Vagina (tissue), 2 donors: ENCODE results near the gene MTA2.

Experiments used
- POLR2A ChIP-seq, 2 donors: fragments of 450-650 bp; IDR thresholded peaks; one replicate each; pipeline ENCODE4 v1.6.1; 2017; ENCODE audit warnings: antibody characterized with exemption in 2 of 2, mild to moderate bottlenecking in 2 of 2, moderate library complexity in 2 of 2
- POLR2AphosphoS5 ChIP-seq, 2 donors: sonication (generic); formaldehyde crosslinking; IDR thresholded peaks; one replicate each; pipeline ENCODE4 v1.9.0; 2017; ENCODE audit warnings: antibody characterized with exemption in 2 of 2, mild to moderate bottlenecking in 2 of 2, low read depth in 1 of 2; ENCODE audit not compliant: insufficient read depth in 1 of 2
- TF ChIP-seq, protein P1 (sequence below), 3 experiments: fragments of 450-650 bp in 2 of 3; fragments of 200-600 bp in 1 of 3; sonication (generic) in 1 of 3; IDR thresholded peaks; one replicate each; pipeline ENCODE4 v1.5.1; 2017 to 2019; ENCODE audit warnings: antibody characterized with exemption in 3 of 3, mild to moderate bottlenecking in 2 of 3, moderate library complexity in 2 of 3

DNA sequence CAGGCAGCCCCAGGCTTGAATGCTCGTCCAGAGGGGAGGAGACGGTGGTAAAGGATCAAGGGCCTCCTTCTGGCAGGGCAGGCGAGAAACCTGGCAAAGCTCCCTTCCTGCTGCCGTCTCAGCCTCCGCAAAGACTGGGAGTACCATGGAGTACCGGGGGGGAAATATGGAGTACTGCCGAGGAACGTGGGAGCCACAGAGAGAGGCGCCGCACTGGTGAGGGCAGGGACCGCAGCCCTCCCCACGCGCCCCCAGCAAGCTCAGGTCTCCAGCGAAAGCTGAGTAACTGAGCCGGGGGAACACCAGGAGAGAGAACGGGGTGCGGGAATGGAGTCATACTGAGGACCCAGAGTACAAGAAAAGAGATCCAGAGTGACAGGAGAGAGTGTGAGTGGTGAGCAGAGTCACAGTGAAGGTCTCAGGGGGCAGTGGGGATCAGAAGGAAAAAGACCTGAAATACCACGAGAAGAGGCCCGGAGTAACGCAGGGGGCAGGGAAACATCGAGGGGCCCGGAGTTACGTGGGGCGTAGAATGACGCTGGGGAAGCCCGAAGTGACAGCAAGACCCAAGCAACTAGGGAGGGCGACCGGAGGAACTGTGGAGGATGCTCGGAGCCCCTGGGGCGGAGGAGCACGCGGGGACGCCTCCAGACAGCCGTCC lies 10.2 kb upstream of the MTA2 start:
- TF ChIP-seq, protein P1, sequence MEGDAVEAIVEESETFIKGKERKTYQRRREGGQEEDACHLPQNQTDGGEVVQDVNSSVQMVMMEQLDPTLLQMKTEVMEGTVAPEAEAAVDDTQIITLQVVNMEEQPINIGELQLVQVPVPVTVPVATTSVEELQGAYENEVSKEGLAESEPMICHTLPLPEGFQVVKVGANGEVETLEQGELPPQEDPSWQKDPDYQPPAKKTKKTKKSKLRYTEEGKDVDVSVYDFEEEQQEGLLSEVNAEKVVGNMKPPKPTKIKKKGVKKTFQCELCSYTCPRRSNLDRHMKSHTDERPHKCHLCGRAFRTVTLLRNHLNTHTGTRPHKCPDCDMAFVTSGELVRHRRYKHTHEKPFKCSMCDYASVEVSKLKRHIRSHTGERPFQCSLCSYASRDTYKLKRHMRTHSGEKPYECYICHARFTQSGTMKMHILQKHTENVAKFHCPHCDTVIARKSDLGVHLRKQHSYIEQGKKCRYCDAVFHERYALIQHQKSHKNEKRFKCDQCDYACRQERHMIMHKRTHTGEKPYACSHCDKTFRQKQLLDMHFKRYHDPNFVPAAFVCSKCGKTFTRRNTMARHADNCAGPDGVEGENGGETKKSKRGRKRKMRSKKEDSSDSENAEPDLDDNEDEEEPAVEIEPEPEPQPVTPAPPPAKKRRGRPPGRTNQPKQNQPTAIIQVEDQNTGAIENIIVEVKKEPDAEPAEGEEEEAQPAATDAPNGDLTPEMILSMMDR (IDR thresholded peaks at IDR 0.05), result no peak
- TF ChIP-seq POLR2A (IDR thresholded peaks at IDR 0.05) (peak in 1 of 2 donors; percentile 22), POLR2AphosphoS5 (IDR thresholded peaks at IDR 0.05; ENCODE audit: insufficient read depth in 1 of 2, low read depth in 1 of 2) (peak in 1 of 2 donors; percentile 48)
